SK-N-MC (cell line): ENCODE data around the gene ICA1L.
"Not testable (repeated sequence)": the region's sequence is repeated elsewhere in the genome, so short reads cannot be mapped to it uniquely, and the experiment has no call there.

Source experiments
- EZH2 ChIP-seq: fragments of 200-600 bp; sonication (generic); IDR thresholded peaks from one replicate; pipeline ENCODE4 v1.6.1; 2017; ENCODE audit warnings: antibody characterized with exemption
- POLR2AphosphoS5 ChIP-seq: IDR thresholded peaks from 2 replicates; pipeline ENCODE4 v1.6.1; 2012; ENCODE audit warnings: mild to moderate bottlenecking, low read depth, low read length, borderline replicate concordance

GRCh38 chr2:202912342-202913201 lies 41.0 kb upstream of the ICA1L start:
- TF ChIP-seq EZH2, POLR2AphosphoS5: not testable (repeated sequence)
